HG03196 (cell line): Measurements from ENCODE around the gene PPT2.
A peak's percentile ranks its signal among the peaks of the same experiment; 100 is the strongest.

Experiments used
- ATAC-seq: cut with Tn5 transposase; IDR thresholded peaks from one replicate; pipeline ENCODE4 v1.9.1; 2021; ENCODE audit not compliant: unreplicated experiment

Gene PPT2

DNA sequence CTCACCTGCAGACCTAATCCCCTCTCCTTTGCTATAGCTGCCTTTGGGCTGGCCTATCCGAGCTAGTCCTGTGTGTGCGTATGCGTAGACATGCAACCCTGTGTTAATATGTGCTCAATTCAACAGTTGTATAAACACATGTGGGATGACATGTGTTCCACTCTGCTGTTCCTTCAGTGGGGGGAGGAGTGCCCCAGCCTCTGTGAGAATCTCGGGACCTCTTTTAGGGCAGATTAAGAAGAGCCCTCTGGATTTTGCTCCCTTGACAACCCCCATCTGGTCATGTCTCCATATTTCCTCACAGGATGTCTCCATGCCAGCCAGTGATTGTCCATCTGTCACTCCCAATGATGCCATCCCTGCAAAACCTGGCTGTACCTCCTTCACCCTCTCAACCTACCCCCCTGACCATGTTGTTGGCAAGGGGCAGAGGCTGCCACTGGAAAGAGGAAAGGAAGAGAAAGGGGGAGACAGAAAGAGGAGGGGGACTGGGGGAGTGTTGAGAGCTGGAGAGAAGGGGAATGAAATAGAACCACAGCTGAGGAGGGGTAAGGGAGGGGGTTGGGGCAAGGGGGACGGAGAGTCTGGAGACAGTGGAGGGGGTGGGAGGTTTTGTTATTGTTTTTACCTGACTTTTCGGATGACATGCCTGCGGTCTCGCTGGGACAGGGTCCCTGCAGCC, 2.6 kb upstream of the PPT2 start:
- ATAC-seq, result no peak

GRCh38 chr6:32151863-32152768, 1.8 kb upstream of the PPT2 start, which contains the start of gene PRRT1:
Gene PRRT1, minus strand, starts transcription at chr6:32151939. Its CDS starts 112 bp downstream, at chr6:32151827.
- ATAC-seq, result no peak

GRCh38 chr6:32152769-32153563, 975 bp upstream of the PPT2 start:
- ATAC-seq, result no peak

- peak; percentile 52 for ATAC-seq
Measured at GRCh38 chr6:32154514-32155161, 697 bp downstream of the PPT2 start.

- ATAC-seq, result no peak
Measured at GRCh38 chr6:32156891-32157290, 3.0 kb downstream of the PPT2 start.

- no peak for ATAC-seq
Measured at GRCh38 chr6:32158052-32158451, 4.1 kb downstream of the PPT2 start.

- ATAC-seq, result no peak
Measured at GRCh38 chr6:32163559-32164258, 9.8 kb downstream of the PPT2 start.

- ATAC-seq, result no peak
Measured at GRCh38 chr6:32164295-32164694, 10.4 kb downstream of the PPT2 start, which contains the start of gene EGFL8. Gene EGFL8, plus strand, starts transcription at chr6:32164595. Its CDS starts 1,571 bp downstream, at chr6:32166166.

- ATAC-seq, result no peak
Measured at GRCh38 chr6:32166411-32167061, 12.6 kb downstream of the PPT2 start.

DNA sequence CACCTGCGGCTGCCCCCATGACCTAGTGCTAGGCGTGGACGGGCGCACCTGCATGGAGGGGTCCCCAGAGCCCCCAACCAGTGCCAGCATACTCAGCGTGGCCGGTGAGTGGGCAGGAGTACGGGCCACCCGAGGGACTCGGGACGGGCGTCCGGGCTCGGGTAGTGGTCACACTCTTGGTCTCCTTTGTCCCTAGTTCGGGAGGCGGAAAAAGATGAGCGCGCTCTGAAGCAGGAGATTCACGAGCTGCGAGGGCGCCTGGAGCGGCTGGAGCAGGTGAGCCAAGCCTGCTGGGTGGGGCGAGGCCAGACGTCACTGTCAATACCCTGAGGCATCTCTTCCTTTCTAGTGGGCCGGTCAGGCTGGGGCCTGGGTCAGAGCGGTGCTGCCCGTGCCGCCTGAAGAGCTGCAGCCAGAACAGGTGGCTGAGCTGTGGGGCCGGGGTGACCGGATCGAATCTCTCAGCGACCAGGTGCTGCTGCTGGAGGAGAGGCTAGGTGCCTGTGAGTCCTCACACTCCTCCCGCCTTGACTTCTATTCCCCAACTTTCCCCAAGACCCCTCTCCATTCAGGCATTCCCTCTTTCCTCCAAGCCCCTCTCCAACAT, 13.3 kb downstream of the PPT2 start:
- no peak for ATAC-seq

GRCh38 chr6:32167761-32168262, 13.9 kb downstream of the PPT2 start:
- no peak for ATAC-seq

DNA sequence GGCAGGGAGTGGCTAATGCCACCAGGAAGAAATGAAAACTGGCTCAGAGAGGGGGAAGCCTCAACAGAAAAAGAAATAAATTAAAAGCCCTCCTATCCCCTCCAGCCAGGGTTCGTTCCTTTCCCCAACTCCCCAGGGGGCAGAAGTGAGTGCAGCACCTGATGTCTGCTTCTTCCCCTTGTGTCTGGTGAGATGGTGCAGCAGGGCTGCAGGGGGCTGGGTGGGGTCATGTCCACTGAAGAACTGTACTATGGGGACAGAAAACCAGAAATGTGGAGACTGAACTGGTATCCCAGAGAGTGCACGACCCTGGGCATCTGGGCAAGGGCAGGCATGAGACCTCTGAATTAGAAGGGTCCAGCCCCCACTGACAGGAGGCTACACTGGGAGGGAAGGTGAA, 14.4 kb downstream of the PPT2 start:
- ATAC-seq, result no peak

- no peak for ATAC-seq
Measured at GRCh38 chr6:32168807-32169591, 15.1 kb downstream of the PPT2 start.

DNA sequence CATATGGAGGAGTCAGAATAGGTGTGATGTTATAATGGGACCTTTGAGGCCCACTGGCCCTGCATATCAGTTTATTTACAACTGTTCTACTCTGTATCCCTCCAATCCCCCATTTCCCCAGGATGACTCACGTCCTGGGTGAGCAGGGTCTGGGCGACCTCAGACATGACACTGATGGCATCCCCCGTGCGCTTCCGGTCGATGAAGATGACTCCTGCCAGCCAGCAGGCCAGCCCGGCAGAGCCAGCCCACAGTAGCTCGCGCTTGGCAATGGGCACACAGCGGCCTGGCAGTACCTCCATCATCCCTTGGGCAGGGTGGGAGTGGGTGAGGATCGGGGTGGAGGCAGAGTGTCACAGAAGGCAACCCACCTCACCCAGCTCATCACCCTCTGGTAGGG, 16.4 kb downstream of the PPT2 start:
- no peak for ATAC-seq

GRCh38 chr6:32171234-32171633, 17.3 kb downstream of the PPT2 start:
- ATAC-seq, result no peak

GRCh38 chr6:32173051-32173727, 19.2 kb downstream of the PPT2 start:
- no peak for ATAC-seq

GRCh38 chr6:32174416-32174815, 20.5 kb downstream of the PPT2 start:
- no peak for ATAC-seq

DNA sequence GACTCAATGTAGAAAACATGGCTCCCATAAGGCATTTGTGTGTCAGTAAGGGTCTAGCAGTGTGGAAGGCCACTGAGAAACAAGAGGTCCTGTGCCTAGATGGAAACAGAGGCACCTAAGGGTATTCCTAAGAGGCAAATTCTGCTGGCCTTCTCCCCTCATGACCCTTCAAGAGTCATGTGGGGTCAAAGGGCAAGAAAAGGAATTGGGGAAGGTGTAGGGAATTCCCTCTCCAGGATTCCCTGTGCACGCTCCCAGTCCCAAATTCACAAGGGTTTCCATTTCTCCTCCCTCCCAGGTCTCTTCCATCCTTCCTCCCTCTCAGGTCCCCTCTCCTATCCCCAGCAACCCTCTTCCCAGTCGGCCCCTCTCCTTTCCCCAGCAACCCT, 21.4 kb downstream of the PPT2 start:
- ATAC-seq, result no peak
